CD1c-positive myeloid dendritic cell (primary cell): ENCODE data around the gene WDR27.
"Not testable (repeated sequence)": the region's sequence is repeated elsewhere in the genome, so short reads cannot be mapped to it uniquely, and the experiment has no call there.

Experiments used
- DNase-seq: peaks from one replicate; pipeline ENCODE4 v3.0.0-alpha.2; 2016; ENCODE audit errors: extremely low spot score

WDR27 gene

GRCh38 chr6:169604076-169604475 lies 97.8 kb downstream of the WDR27 start:
- DNase-seq = no peak

- not testable (repeated sequence) for DNase-seq
Observed at GRCh38 chr6:169601129-169601528, 100.7 kb downstream of the WDR27 start.

GRCh38 chr6:169592558-169592957 lies 109.3 kb downstream of the WDR27 start:
- DNase-seq = no peak

- no peak for DNase-seq
Observed at GRCh38 chr6:169591616-169592015, 110.2 kb downstream of the WDR27 start.

GRCh38 chr6:169590376-169590939 lies 111.4 kb downstream of the WDR27 start:
- no peak for DNase-seq

GRCh38 chr6:169589699-169590257 lies 112.1 kb downstream of the WDR27 start:
- no peak for DNase-seq

GRCh38 chr6:169589293-169589692 lies 112.5 kb downstream of the WDR27 start:
- DNase-seq = no peak

- DNase-seq = no peak
Observed at GRCh38 chr6:169587975-169588374, 113.9 kb downstream of the WDR27 start.

- no peak for DNase-seq
Observed at GRCh38 chr6:169583886-169584541, 117.8 kb downstream of the WDR27 start.

GRCh38 chr6:169579407-169580111 lies 122.3 kb downstream of the WDR27 start:
- DNase-seq = no peak

- DNase-seq = no peak
Observed at GRCh38 chr6:169577974-169578373, 123.9 kb downstream of the WDR27 start.

GRCh38 chr6:169577236-169577635 lies 124.6 kb downstream of the WDR27 start:
- no peak for DNase-seq

- DNase-seq = no peak
Observed at GRCh38 chr6:169575821-169576220, 126.0 kb downstream of the WDR27 start.

- DNase-seq = no peak
Observed at GRCh38 chr6:169575365-169575764, 126.5 kb downstream of the WDR27 start.

GRCh38 chr6:169574420-169574819 lies 127.4 kb downstream of the WDR27 start:
- no peak for DNase-seq

GRCh38 chr6:169573883-169574282 lies 127.9 kb downstream of the WDR27 start:
- DNase-seq = no peak

- DNase-seq = no peak
Observed at GRCh38 chr6:169571123-169571962, 130.5 kb downstream of the WDR27 start.

- DNase-seq = no peak
Observed at GRCh38 chr6:169568314-169569087, 133.3 kb downstream of the WDR27 start.

GRCh38 chr6:169567819-169568218 lies 134.0 kb downstream of the WDR27 start:
- no peak for DNase-seq

- no peak for DNase-seq
Observed at GRCh38 chr6:169566961-169567750, 134.7 kb downstream of the WDR27 start.
